ENCODE measurements around the gene PTK7.
"Not testable (repeated sequence)": the region's sequence is repeated elsewhere in the genome, so short reads cannot be mapped to it uniquely, and the experiment has no call there.

PTK7 gene

DNA sequence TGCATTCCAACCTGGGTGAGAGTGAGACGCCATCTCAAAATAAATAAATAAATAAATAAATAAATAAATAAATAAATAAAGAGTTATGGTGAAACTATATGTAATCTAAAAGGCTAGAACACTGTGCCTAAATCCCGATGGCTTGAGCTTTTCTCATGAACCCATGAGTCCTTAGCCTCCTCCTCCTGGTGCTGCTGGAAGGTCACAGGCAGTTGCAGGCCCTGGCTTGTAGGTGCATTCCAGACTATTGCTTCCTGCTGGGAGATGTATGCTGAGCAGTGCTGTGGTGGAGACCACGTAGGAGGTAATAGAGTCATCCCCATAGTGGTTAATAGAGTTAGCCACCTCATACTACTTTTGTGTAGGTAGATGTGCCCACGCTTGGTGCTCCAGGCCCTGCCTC, 12.5 kb downstream of the PTK7 start:
- no peak for DNase-seq

DNA sequence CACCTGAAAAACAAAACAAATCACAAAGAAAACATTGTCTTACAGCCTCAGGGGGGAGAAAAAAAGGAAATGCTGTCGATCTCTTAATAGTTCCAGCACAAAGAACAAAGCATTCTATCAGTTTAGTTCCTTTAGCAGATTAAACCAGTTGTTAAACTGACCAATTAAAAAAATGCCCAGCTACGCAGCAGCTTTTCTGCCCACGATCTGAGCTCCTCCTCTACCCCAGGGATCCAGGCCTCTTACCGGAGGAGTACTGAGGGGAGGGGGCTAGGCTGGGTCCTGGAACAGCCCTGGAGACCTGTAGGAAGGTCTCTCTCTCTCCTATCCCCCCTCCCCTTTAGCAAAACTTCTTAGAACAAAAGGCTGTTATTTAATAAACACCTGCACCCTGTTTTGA, 13.4 kb downstream of the PTK7 start:
- DNase-seq = no peak

DNA sequence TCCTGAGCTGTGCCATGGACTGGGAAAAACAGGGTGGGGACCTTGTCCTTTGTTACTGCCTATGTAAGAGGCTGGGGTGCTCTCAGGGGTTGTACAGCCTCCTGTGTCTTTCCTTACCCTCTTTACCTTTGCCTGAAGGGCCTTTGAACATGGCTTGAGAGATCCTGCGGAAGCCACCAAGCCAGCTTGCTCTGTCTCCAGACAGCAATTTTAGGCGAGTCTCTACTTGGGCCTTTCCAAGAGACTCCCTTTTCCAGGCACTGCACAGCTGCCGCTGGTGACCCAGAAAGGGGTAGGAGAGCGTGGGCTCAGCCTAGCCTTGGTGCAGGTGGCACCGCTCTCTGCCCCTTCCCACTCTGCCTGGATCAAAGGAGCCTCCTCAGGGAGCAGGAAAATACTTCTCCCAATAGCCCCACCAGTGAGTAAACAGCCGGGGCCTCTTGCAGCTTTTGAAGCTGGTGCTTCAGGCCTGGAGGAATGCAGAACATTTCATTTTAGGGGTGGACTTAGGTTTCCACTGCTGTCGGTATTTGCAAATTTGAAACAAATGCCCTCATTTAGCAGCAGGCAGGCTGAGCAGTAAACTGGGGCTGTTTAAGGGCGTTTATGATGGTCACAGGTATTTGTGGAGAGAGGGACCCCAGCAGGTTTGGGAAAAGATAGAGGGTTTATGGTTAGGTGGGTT, 13.9 kb downstream of the PTK7 start:
- no peak for DNase-seq

DNA sequence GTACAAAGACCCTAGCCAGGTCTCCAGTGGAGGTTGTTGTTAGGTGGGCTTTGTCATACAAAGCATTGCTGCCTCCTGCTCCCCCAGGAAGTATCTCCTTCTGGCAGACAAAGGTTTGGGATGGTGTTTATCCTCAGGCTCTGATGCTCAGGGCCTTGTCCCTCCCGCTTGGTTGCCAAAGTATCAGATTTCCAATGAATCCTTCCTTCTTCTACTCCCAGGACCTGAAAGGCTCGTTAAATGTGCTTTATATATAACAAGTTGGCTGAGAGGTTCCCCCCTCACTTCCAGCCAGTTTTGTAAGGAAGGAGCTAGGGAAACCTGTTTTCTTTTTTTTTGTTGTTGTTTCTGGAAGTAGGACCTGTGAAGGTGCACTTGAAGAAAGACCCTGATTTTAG, 14.4 kb downstream of the PTK7 start:
- DNase-seq = no peak

- no peak for DNase-seq
Observed at GRCh38 chr6:43091020-43091419, 14.9 kb downstream of the PTK7 start.

DNA sequence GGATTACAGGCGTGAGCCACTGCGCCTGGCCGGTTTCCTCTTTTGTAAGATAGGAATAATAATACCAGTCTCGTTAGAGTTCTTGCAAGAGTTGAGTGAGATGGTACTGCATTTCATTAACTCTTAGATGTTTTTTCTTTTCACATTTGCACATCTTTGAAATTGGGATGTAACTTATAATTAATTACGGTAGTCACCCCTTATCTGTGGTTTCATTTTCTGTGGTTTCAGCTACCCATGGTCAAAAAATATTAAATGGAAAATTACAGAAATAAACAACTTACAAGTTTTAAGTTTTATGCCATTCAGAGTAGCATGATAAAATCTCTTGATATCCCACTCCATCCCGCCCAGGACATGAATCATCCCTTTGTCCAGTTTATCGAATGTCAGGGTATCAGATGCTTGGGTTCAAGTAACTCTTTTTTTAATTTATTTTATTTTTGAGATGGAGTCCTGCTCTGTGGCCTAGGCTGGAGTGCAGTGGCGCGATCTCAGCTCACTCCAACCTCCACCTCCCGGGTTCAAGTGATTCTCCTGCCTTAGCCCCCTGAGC, 15.4 kb downstream of the PTK7 start:
- DNase-seq = no peak

GRCh38 chr6:43092635-43093034, 16.5 kb downstream of the PTK7 start:
- DNase-seq = no peak

DNA sequence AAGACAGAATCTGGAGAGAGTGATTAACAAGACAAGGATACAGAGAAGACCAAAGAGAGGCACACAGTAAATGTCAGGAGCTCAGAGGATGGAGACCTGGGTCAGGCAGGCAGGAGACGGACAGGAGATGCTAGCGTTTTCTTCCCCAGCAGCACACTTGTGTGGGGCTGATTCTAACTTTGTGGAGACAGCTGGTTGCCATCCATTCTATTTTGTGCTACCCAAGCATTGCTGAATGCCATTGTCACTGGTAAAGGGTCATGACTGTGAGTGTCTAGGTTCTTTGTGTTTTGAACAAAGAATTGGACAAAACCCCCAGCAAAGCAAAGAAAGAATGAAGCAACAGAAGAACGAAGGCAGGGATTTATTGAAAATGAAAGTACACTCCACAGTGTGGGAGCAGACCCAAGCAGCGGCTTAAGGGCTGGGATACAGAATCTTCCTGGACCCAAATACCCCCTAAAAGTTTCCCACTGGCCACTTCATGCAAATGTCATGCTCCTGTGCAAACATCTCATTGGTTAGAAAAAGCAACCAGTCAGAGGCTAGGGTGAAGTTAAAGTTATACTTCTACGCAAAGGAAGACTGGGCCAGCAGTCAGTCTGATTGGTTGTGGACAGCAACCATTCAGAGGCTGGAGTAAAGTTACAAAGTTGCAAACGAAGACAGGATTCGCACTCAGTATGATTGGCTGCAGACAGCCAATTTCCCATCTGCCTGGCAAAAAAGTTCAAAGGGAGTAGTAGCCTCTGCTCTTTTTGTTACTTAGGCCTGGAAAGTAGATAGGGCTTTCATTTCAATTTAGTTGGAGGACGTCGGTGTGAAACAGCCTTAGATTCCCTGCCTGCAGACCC, 17.5 kb downstream of the PTK7 start:
- DNase-seq = peak; percentile 56

- DNase-seq = no peak
Observed at GRCh38 chr6:43095939-43096338, 19.8 kb downstream of the PTK7 start.

GRCh38 chr6:43096451-43097097, 20.5 kb downstream of the PTK7 start:
- no peak for DNase-seq

- DNase-seq = no peak
Observed at GRCh38 chr6:43097098-43097489, 21.0 kb downstream of the PTK7 start.

GRCh38 chr6:43097502-43097901, 21.4 kb downstream of the PTK7 start:
- DNase-seq = no peak

GRCh38 chr6:43101497-43101896, 25.4 kb downstream of the PTK7 start:
- no peak for DNase-seq

- DNase-seq = no peak
Observed at GRCh38 chr6:43103253-43103876, 27.3 kb downstream of the PTK7 start.

- no peak for DNase-seq
Observed at GRCh38 chr6:43105538-43106222, 29.6 kb downstream of the PTK7 start.

GRCh38 chr6:43107344-43108062, 31.4 kb downstream of the PTK7 start:
- DNase-seq = no peak

GRCh38 chr6:43113431-43114260, 37.5 kb downstream of the PTK7 start:
- no peak for DNase-seq

DNA sequence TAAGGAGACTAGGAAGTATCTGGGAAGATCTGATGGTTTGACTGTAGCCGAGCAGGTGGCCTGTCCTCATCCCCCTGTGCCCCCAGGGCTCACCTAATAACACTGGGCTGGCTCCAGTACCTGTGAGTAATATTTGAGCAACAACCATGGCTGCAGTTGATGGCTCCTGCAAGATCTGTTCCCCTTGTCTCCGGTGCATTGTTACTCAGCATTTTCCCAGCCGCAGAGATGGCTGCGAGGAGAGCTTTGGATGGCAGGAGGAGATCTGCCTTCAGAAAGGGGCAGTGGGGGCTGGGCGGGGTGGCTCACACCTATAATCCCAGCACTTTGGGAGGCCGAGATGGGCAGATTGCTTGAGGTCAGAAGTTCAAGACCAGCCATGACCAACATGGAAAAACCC, 39.3 kb downstream of the PTK7 start:
- no peak for DNase-seq

- not testable (repeated sequence) for DNase-seq
Observed at GRCh38 chr6:43117466-43117865, 41.4 kb downstream of the PTK7 start.

DNA sequence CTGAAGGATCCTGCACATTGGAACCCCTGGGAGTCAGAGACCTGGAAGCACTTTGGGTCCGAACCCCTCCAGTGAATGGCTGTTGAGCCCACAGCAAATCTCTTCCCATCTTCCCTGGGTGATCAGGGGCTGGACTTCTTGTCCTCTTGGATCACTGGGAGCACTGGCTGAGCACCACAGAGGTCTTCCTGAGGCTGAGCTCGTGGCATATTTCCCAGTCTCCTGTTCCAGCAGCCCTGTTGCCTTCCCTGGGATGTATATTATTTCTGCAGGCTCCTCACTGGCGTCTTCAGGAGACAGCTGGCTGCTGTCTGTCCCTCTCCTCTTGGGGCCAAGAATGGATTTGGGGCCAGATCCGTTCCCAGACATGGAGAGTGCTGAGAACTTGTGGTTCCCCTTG, 43.4 kb downstream of the PTK7 start:
- DNase-seq = no peak

Measured in femur (tissue), 1 donor.